HG02759 (cell line): Measurements from ENCODE around the gene LRTM2.

Source experiments
- ATAC-seq: cut with Tn5 transposase; IDR thresholded peaks from one replicate; pipeline ENCODE4 v1.9.1; 2021; ENCODE audit warnings: mild to moderate bottlenecking, moderate library complexity; ENCODE audit not compliant: unreplicated experiment

LRTM2 gene

GRCh38 chr12:1880153-1880845 lies 59.9 kb downstream of the LRTM2 start:
- ATAC-seq, result no peak

- ATAC-seq, result no peak
Measured at GRCh38 chr12:1880876-1881275, 60.5 kb downstream of the LRTM2 start.

GRCh38 chr12:1881301-1881700 lies 60.9 kb downstream of the LRTM2 start:
- ATAC-seq, result no peak

- no peak for ATAC-seq
Measured at GRCh38 chr12:1881936-1882335, 61.6 kb downstream of the LRTM2 start.

- no peak for ATAC-seq
Measured at GRCh38 chr12:1882405-1882804, 62.0 kb downstream of the LRTM2 start.

GRCh38 chr12:1882850-1883470 lies 62.6 kb downstream of the LRTM2 start:
- ATAC-seq, result no peak

GRCh38 chr12:1883513-1883912 lies 63.1 kb downstream of the LRTM2 start:
- no peak for ATAC-seq

- no peak for ATAC-seq
Measured at GRCh38 chr12:1884651-1885050, 64.3 kb downstream of the LRTM2 start.

- ATAC-seq, result no peak
Measured at GRCh38 chr12:1885082-1885596, 64.8 kb downstream of the LRTM2 start.

- ATAC-seq, result no peak
Measured at GRCh38 chr12:1885599-1886245, 65.4 kb downstream of the LRTM2 start.
